IMR-90 (cell line): ENCODE measurements around the gene CXCL16. TPM values are rescaled to one million over a fixed set of nuclear protein-coding genes. Genes with fewer than 3 reads are reported as not detected.

Experiments used
- ATAC-seq: fragments of 200-7000 bp; cut with Tn5 transposase; 2 replicates; pipeline ENCODE4 v1.9.1; 2020; ENCODE audit warnings: low read depth, mild to moderate bottlenecking, moderate library complexity
- BruUV-seq: library from RNA; stranded (reverse); fragments of 400-500 nt; replicated peaks from 2 replicates; lab custom pipeline; 2021; lab: Mats Ljungman, UMichigan
- CTCF ChIA-PET: fragments of 300-600 bp; formaldehyde crosslinking; extraction: SDS; loops from one replicate; lab custom pipeline; 2021; ENCODE audit warnings: antibody characterized with exemption; lab: Yijun Ruan, JAX
- POLR2A ChIA-PET: fragments of 300-600 bp; sonication (Branson Sonifier 250); formaldehyde crosslinking; loops from one replicate; lab custom pipeline; 2022; ENCODE audit warnings: antibody characterized with exemption; ENCODE audit not compliant: unreplicated experiment; lab: Charles Lee
- DNase-seq: peaks from one replicate; pipeline ENCODE4 v3.0.0; 2013
- H2AFZ ChIP-seq: replicated peaks from 2 replicates; pipeline ENCODE3; 2013; ENCODE audit warnings: low read length, mild to moderate bottlenecking; ENCODE audit not compliant: poor library complexity
- H2AK5ac ChIP-seq: 2 replicates; pipeline ENCODE4 v1.6.1; 2013; ENCODE audit warnings: low read depth, low read length, inconsistent platforms
- H2AK9ac ChIP-seq: replicated peaks from 2 replicates; pipeline ENCODE3; 2013; ENCODE audit warnings: mild to moderate bottlenecking, low read depth, low read length, moderate library complexity; ENCODE audit not compliant: poor library complexity
- H2BK120ac ChIP-seq: 2 replicates; pipeline ENCODE4 v1.6.1; 2013; ENCODE audit warnings: low read depth, low read length, inconsistent platforms
- H2BK15ac ChIP-seq: 3 replicates; pipeline ENCODE4 v1.6.1; 2013; ENCODE audit warnings: low read depth, low read length, inconsistent platforms
- H2BK20ac ChIP-seq: 2 replicates; pipeline ENCODE4 v1.6.1; 2013; ENCODE audit warnings: low read depth, mild to moderate bottlenecking, inconsistent platforms, low read length, moderate library complexity
- H2BK5ac ChIP-seq: 2 replicates; pipeline ENCODE4 v1.6.1; 2013; ENCODE audit warnings: mild to moderate bottlenecking, low read depth, low read length, inconsistent platforms; ENCODE audit not compliant: poor library complexity, severe bottlenecking
- H3K14ac ChIP-seq: replicated peaks from 2 replicates; pipeline ENCODE4 v1.6.1; 2013; ENCODE audit warnings: low read depth, low read length, inconsistent platforms
- H3K18ac ChIP-seq: 2 replicates; pipeline ENCODE4 v1.6.1; 2013; ENCODE audit warnings: low read depth, low read length, control low read depth
- H3K23ac ChIP-seq: 2 replicates; pipeline ENCODE4 v1.6.1; 2013; ENCODE audit warnings: low read depth, low read length, inconsistent platforms
- H3K27ac ChIP-seq: 2 replicates; pipeline ENCODE4 v1.5.1; 2013; ENCODE audit warnings: mild to moderate bottlenecking, control low read depth, low read length; ENCODE audit not compliant: insufficient read depth
- H3K27me3 ChIP-seq: 2 replicates; pipeline ENCODE4 v1.6.1; 2013; ENCODE audit warnings: low read length; ENCODE audit not compliant: control insufficient read depth, insufficient read depth
- H3K36me3 ChIP-seq: 2 replicates; pipeline ENCODE4 v1.6.1; 2013; ENCODE audit warnings: low read length, mixed read lengths; ENCODE audit not compliant: control insufficient read depth, insufficient read depth
- H3K4ac ChIP-seq: 2 replicates; pipeline ENCODE4 v1.6.1; 2013; ENCODE audit warnings: low read depth, low read length, inconsistent platforms
- H3K4me1 ChIP-seq: 2 replicates; pipeline ENCODE4 v1.6.1; 2013; ENCODE audit warnings: low read length, mixed read lengths; ENCODE audit not compliant: control insufficient read depth, insufficient read depth
- H3K4me2 ChIP-seq: 2 replicates; pipeline ENCODE4 v1.6.1; 2013; ENCODE audit warnings: low read depth, mild to moderate bottlenecking, control low read depth, low read length, moderate library complexity
- H3K4me3 ChIP-seq: 2 replicates; pipeline ENCODE4 v1.5.1; 2013; ENCODE audit warnings: low read depth, mild to moderate bottlenecking, control low read depth, low read length, moderate library complexity; ENCODE audit not compliant: insufficient read depth
- H3K56ac ChIP-seq: 2 replicates; pipeline ENCODE4 v1.6.1; 2013; ENCODE audit warnings: low read length, inconsistent platforms; ENCODE audit not compliant: insufficient read depth; ENCODE audit errors: extremely low read depth
- H3K79me1 ChIP-seq, 2 experiments: 2 replicates each; pipeline ENCODE4 v1.6.1; 2013; ENCODE audit warnings: low read length in 2 of 2, inconsistent platforms in 1 of 2, low read depth in 1 of 2
- H3K9ac ChIP-seq: 2 replicates; pipeline ENCODE4 v1.6.1; 2013; ENCODE audit warnings: low read depth, low read length, control low read depth
- H3K9me1 ChIP-seq: 2 replicates; pipeline ENCODE4 v1.6.1; 2013; ENCODE audit warnings: low read length, inconsistent platforms; ENCODE audit not compliant: insufficient read depth
- H3K9me3 ChIP-seq: 2 replicates; pipeline ENCODE4 v1.6.1; 2013; ENCODE audit warnings: low read length; ENCODE audit not compliant: control insufficient read depth, insufficient read depth
- H4K20me1 ChIP-seq: 2 replicates; pipeline ENCODE4 v1.6.1; 2013; ENCODE audit warnings: low read length, inconsistent platforms; ENCODE audit not compliant: insufficient read depth
- H4K5ac ChIP-seq: 2 replicates; pipeline ENCODE4 v1.6.1; 2013; ENCODE audit warnings: mild to moderate bottlenecking, low read depth, low read length, control low read depth
- H4K8ac ChIP-seq, 2 experiments: 2 replicates each; pipeline ENCODE4 v1.6.1; 2013; ENCODE audit warnings: low read depth in 2 of 2, low read length in 2 of 2, control low read depth in 1 of 2, inconsistent platforms in 1 of 2
- H4K91ac ChIP-seq: 2 replicates; pipeline ENCODE4 v1.6.1; 2013; ENCODE audit warnings: low read depth, low read length, inconsistent platforms; ENCODE audit not compliant: insufficient read depth
- WGBS, 2 experiments: methylation state at CpG; one replicate each; pipeline versions ENCODE4 v1.1.5 to v1.1.7; 2013; ENCODE audit warnings: missing lambda C conversion rate in 2 of 2; ENCODE audit not compliant: insufficient read length in 1 of 2; ENCODE audit errors: extremely low coverage in 2 of 2; 5-methylcytosine and 5-hydroxymethylcytosine counted together
- dilution Hi-C: fragments of 300-500 bp; cut with HindIII; formaldehyde crosslinking; loops from one replicate; pipeline ENCODE4 v1.14.3; 2018; ENCODE audit warnings: low sequenced_read_pairs; ENCODE audit not compliant: unreplicated experiment
- in situ Hi-C: fragments of 300-500 bp; cut with MboI; formaldehyde crosslinking; loops from 3 replicates; pipeline ENCODE4 v1.14.3; 2019; ENCODE audit warnings: low sequenced_read_pairs, inconsistent platforms, mixed read lengths
- intact Hi-C: fragments of 100-400 bp; cut with micrococcal nuclease; formaldehyde crosslinking; loops from 2 replicates; pipeline ENCODE4 v1.10.0; 2022
- polyA plus RNA-seq, 3 experiments: library from polyadenylated mRNA; depleted of rRNA; stranded (reverse); fragments of >200 nt; gene quantifications; 2 replicates each; pipeline ENCODE4 v1.2.3, GENCODE V29; 2012; ENCODE audit warnings: low replicate concordance in 1 of 3
- total RNA-seq: library from RNA; depleted of rRNA; stranded (reverse); fragments of >200 nt; gene quantifications from 2 replicates; pipeline ENCODE4 v1.2.3, GENCODE V29; 2012
- TF ChIP-seq, protein P1 (sequence below): fragments of 150-350 bp; IDR thresholded peaks from 2 replicates; pipeline ENCODE4 v1.6.1; 2016; ENCODE audit warnings: low read depth, mild to moderate bottlenecking, low read length, moderate library complexity, borderline replicate concordance

Gene CXCL16
- total and polyA plus RNA-seq, 2 of the 4 experiments (the other 2 are of a cell fraction): 0.36 to 1.6 TPM

DNA sequence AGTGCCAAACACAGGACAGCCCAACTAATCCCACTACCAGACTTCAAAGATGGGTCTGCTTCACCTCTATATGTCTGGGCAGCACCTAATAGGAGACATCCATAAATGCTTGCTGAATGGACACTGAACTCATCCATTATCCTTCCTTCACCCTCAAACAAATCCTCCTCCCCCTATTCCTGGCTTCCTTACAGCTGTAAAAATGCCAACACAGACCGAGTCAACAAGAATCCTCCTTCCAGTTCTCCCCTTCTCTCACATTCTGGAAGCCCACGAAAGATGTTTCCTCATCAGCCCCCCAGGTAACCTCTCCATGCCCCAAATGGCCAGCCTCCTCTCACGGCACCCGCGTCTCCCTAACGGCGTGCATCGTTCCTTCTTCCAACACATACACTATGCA is 48.0 kb downstream of the CXCL16 start:
- Histone ChIP-seq H3K9me1 (peaks cover 10% of the 10 kb centered on the region; the same call in 1 of the 2 replicates), H3K27me3 (no peaks in the 10 kb centered on the region), H4K5ac (no peak overlapping the region), H3K4me1 (peaks cover 2% of the 10 kb centered on the region; the same call in 1 of the 2 replicates), H3K36me3 (peaks cover 13% of the 10 kb centered on the region), H3K56ac (no peak overlapping the region), H4K91ac (no peak overlapping the region), H3K14ac (no peak overlapping the region), H3K79me1 (peaks cover 12 to 44% of the 10 kb centered on the region in 2 experiments), H3K4ac (no peak overlapping the region), H3K27ac (no peak overlapping the region), H3K18ac (no peak overlapping the region), H2AK5ac (0 out of 2 replicates have a peak overlapping the region, but pooled peaks have one; percentile 21), H2AFZ (no peak overlapping the region), H2BK20ac (no peak overlapping the region), H3K4me3 (no peak overlapping the region), H2BK5ac (no peak overlapping the region), H4K20me1 (peaks cover 21% of the 10 kb centered on the region), H3K9ac (no peak overlapping the region), H2BK120ac (no peak overlapping the region), H3K9me3 (no peaks in the 10 kb centered on the region), H4K8ac (no peak overlapping the region), H2AK9ac (peak overlapping the region; percentile 33), H3K23ac (no peak overlapping the region), H2BK15ac (no peak overlapping the region), H3K4me2 (no peak overlapping the region; the same call in 1 of the 2 replicates)
- dilution Hi-C loops: no loop called here
- ATAC-seq (peak; percentile 51; the same call in 1 of the 2 replicates), DNase-seq (peak; percentile 23)
- intact Hi-C loops: no loop called here
- CTCF ChIA-PET: interaction anchor here (1.1 kb wide), 1 partner anchor 212 kb away, joined by 3 read pairs; the partner anchor contains the start of gene CHRNE
- WGBS, 2 experiments: 57% methylated on average over 1 of the region's 8 CpGs; no CpG with 5 or more reads in 1 of the 2 experiments
- TF ChIP-seq, protein P1, sequence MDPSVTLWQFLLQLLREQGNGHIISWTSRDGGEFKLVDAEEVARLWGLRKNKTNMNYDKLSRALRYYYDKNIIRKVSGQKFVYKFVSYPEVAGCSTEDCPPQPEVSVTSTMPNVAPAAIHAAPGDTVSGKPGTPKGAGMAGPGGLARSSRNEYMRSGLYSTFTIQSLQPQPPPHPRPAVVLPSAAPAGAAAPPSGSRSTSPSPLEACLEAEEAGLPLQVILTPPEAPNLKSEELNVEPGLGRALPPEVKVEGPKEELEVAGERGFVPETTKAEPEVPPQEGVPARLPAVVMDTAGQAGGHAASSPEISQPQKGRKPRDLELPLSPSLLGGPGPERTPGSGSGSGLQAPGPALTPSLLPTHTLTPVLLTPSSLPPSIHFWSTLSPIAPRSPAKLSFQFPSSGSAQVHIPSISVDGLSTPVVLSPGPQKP: no peak
- BruUV-seq: no TSS peak
- POLR2A ChIA-PET: no interaction called here
- in situ Hi-C loops: no loop called here
